T-helper 2 cell treated with Interferon-gamma antibody and Interleukin-4, amounts not matched to agents 100 ng/mL and 5 ng/mL, for 36 hours (primary cell): ENCODE measurements around the gene PPP2R1B. TPM values are rescaled to one million over a fixed set of nuclear protein-coding genes. Genes with fewer than 3 reads are reported as not detected.

Source experiments
- intact Hi-C: fragments of 100-400 bp; cut with micrococcal nuclease; formaldehyde crosslinking; loops from one replicate; pipeline ENCODE4 v1.15.1; 2023
- total RNA-seq: library from RNA; stranded (reverse); gene quantifications from 2 replicates; pipeline ENCODE4 v1.2.3, GENCODE V29; 2022

PPP2R1B gene
- 56.3 and 62.2 TPM in 2 replicates for total RNA-seq

- intact Hi-C loops: loop anchor here (1.0 to 5.0 kb wide), 8 partner anchors 76 to 321 kb away; partner anchors contain the start of genes ALG9, CFAP68, DLAT and FDXACB1
These were observed at the start of gene PPP2R1B for GRCh38 chr11:111765984-111766833. Gene PPP2R1B, minus strand, starts transcription at chr11:111766389. Its CDS starts 28 bp downstream, at chr11:111766361.

GRCh38 chr11:111815489-111815888, 49.3 kb upstream of the PPP2R1B start:
- intact Hi-C loops: no loop called here

DNA sequence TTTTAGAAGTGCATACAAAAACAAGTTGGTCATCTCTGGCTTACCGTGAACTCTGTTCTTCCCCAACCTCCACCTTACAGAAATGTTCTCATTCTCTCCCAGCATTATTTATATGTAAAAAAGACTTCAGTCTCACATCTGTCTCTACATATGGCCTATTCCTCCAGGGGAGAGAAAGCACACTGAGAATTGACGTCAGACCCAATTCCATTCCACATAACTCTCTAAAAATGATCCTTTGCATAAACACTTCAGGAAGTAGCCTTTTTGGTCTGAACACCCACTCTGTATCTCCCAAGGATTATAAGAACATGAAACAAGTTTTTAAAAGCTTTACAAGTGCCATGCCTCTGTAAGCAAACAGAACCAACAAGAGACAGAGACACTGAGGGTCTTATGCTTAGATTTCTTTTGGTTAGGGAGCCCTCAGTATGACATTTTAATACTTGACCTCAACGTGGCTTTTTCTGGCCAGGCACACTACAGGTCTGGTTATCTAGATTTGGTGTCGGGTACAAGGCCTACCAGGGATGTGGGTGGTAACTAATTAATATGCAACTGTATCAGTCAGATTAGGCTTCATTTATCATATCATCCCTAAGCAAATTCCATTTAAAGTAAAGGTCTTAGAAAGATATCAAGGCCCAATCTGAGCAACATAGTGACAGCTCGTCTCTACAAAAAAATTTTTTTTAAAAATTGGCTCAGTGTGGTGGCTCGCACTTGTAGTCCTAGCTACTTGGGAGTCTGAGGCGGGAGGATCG, 48.5 kb upstream of the PPP2R1B start:
- intact Hi-C loops: no loop called here

GRCh38 chr11:111814106-111814505, 47.9 kb upstream of the PPP2R1B start:
- intact Hi-C loops: no loop called here

- intact Hi-C loops: no loop called here
These were observed 46.0 kb upstream of the PPP2R1B start for GRCh38 chr11:111812211-111812610.

DNA sequence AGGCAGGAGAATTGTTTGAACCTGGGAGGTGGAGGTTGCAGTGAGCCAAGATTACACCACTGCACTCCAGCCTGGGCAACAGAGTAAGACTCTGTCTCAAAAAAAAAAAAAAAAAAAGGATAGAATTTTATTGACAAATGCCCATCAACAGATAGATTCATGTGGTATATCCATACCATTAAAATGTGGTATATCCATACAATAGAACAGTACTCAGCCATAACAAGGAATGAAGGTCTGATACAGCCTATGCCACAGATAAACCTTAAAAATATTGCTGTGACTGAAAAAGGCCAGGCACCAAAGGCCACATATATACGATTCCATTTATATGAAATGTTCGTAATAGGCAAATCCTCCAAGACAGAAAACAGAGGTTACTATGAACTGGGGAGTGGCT, 45.3 kb upstream of the PPP2R1B start:
- intact Hi-C loops: no loop called here

- intact Hi-C loops: no loop called here
These were observed 42.6 kb upstream of the PPP2R1B start for GRCh38 chr11:111808834-111809233.

DNA sequence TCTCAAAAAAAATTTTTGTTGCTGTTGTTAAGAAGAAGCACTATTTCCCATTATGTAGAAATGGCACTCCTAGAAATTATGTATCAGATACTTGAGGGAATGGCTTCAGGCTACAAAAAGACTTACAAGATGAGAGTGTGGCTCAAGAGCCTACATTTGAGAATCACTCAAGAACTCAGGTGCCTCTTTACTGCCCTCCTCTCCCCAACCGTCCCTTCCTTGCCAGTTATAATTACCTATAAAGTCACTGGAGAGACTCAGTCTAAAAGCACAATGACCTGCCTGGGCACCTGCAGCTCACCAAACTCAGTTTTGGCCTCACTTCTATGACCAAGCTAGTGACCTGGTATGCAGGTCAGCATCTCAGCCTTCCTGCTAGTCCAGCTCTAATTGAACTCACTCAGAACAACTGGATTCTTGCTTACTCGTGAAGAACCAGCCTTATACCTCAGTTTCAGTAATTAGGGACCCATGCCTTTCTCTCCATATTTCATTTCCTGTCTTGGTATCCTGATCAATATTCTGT, 41.9 kb upstream of the PPP2R1B start:
- intact Hi-C loops: no loop called here

DNA sequence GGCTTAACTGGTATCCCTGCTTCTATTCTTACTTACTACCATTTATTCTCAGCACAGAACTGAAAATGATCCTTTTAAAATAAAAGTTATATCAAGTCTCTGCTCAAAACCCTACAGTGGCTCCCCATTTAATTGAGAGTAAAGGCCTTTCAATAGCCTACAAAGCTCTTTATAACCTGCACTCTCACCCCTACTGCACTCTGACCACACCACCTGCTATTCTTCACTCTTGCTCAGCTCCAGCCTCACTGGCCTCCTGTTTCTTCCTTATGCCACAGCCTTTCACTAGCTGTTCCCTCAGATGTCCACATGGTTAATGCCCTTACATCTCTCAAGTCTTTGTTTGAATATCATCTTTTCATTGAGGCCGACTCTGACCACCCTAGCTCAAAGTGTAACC, 40.9 kb upstream of the PPP2R1B start:
- intact Hi-C loops: no loop called here

- intact Hi-C loops: no loop called here
These were observed 34.9 kb upstream of the PPP2R1B start for GRCh38 chr11:111801135-111801534.

- intact Hi-C loops: no loop called here
These were observed 32.1 kb upstream of the PPP2R1B start for GRCh38 chr11:111798279-111798678.

DNA sequence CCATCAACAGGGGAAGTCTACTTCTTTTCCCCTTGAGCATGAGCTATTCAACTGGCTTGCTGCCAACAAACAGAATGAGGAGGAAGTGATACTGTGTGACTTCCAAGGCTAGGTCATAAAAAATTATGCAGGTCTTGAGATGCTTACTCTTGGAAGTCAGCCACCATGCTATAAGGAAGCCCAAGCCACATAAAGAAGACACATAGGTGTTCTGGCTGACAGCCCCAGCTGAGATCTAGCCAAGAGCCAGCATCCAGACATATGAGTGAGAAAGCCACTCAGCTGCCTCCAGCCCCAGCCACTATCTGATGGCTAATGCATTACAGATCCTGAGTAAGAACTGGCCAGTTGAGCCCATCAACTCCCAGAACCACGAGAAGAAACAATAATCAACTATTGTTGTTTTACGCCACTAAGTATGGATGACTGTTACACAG, 31.0 kb upstream of the PPP2R1B start:
- intact Hi-C loops: no loop called here

DNA sequence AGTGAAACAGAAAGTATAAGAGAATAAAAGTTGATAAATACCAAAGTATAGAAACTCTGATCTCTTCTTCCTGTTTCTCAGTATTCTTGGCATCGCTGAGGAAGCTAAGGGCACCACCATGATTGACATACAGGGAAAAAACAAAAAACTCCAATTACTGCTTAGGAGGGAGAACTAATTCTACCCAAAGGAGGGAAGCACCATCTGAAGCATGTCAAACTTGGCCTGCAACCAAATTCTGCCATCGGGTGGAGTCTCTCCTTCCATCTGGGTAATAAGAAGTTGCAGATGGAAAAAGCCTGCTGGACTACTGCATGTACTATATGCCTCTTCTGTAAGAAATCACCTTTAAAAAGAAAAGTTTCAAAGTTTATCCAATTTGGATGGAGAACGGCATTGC, 30.5 kb upstream of the PPP2R1B start:
- intact Hi-C loops: no loop called here

DNA sequence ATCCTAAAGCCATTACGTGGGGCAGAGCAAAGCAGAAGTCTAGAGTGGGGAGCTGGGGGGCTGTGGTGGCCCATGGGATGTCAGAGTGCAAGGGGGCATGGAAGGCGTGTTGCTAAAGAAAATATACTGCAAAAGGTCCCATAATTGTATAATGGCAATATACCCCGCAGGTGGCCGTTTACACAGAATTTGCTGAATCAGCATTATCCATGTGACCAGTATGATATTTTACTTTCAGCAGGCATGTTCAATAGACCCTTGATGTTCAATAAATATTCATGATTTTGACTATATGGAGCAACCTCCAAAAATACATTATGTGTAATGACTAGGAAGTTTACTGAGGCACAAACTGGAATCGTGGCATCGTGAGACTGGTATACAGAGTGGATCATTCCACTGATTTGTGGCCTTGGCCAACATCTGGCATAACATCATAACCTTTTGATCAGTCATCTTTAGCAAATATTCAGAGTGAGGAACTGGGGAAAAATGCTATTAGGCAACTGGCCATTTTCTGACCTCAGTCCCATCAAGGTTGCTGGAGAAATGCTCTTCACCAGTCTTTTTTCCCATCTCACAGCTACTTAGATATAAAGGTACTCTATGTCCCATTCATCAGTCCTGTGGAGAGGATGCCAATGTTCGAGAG, 29.3 kb upstream of the PPP2R1B start:
- intact Hi-C loops: no loop called here

DNA sequence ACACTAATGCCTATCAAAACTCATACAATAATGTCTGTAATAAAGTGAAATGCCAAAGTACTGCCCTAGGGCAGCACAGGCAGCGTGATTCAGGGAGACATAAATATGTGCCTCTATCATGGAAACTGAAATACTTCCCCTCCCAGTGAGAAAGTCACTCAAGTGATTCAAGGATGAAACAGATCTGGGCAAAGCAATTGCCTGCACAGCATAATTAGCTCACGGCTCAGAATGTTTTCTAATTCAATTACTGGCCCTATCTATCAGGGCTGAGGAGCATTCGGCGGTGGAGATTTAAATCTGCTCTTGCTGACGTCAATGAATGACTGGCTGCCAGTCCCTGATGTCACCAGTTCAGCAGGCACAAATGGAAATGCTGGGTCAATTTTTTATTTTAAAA, 27.7 kb upstream of the PPP2R1B start:
- intact Hi-C loops: no loop called here

GRCh38 chr11:111792955-111793500, 26.8 kb upstream of the PPP2R1B start:
- intact Hi-C loops: no loop called here

DNA sequence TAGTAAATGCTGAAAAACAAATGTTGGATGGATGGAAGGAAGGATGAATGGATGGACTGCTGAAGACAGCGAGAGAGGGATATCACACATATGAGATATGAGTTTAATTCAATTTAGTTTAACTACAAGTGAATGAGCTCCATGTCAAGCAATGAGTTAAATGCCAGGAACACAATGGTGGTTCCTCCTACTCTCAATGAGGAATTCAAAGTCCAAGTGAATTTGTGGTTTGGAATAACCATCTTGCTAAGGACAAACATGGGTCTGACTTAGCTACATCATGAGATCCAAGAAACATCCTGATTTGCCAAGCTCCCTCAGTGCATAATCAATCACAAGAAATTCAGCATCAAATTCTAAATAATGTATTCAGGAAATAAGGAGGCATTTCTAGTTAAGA, 26.1 kb upstream of the PPP2R1B start:
- intact Hi-C loops: no loop called here

DNA sequence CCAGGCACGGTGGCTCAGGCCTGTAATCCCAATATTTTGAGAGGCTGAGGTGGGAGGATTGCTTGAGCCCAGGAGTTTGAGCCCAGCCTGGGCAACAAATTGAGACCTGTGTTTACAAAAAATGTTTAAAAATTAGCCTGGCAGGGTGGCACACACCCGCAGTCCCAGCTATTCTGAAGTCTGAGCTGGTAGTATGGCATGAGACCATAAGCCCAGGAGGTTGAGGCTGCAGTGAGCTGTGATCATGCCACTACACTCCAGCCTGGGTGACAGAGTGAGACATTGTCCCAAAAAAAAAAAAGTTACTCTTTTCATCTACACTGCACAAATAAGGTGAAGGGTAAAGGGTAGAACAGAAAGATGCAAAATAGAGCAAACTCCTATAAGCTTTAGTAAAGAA, 22.3 kb upstream of the PPP2R1B start:
- intact Hi-C loops: no loop called here

DNA sequence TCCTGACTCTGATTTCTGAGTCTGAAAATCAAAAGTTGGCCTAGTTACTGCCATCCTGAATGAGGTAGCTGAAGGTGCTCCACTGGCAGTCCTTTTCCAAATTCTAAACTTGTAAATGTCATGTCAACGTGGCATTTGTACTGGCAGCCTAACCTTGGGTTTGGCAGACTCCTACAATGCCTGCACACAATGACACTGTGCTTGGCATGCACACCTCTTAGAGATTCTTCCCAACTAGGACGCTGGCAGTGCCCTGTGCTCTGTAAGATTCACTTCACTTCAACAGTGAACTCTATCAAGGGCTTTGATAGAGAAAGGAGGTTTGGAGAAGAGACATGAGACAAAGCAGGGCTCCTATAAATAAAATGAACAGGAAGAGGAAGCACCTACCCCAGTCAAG, 21.9 kb upstream of the PPP2R1B start:
- intact Hi-C loops: no loop called here

DNA sequence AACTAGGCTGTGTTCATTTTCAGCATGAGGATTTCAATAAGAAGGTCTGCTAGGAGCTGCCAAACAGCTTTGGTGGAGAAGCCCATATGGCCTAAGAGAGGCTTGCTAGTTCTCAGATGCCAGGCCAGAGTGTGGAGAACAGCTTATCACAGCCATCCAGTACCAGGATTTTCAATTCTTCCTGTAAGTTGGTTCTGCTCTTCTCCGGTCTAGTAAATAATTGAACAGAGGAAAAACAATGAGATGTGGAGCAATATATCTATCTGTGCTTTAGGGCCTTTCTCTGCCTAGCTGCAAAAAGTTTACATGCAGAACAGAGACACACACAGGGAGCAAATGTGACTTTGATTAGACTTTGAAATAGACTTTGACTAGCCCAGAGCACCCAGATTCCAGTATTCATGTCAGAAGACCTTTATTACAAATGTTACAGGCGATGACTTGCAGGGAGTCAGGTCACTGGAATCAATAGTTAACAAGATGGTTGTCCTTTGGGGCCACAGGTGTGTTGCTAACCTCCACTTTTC, 19.8 kb upstream of the PPP2R1B start:
- intact Hi-C loops: no loop called here

- intact Hi-C loops: no loop called here
These were observed 18.9 kb upstream of the PPP2R1B start for GRCh38 chr11:111785076-111785475.
